ENCODE measurements around the gene RBBP6.
A peak's percentile ranks its signal among the peaks of the same experiment; 100 is the strongest.

Gene RBBP6

DNA sequence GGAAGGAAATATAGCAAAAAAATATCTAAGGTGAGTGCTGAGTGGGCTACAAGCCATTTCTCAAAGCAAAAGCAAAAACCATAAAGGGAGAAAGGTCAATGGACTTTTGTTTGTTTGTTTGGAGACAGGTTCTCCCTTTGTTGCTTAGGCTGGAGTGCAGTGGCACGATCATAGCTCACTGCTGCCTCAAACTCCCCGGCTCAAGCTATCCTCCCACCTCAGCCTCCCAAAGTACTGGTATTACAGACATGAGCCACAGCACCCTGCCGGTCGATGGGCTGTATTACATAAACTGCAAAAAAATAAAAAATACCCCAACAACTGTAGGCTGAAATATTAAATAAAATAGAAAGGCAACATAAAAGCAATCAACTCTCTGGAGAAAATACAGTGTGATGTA is 3.5 kb upstream of the RBBP6 start:
- Histone ChIP-seq H3K36me3 (ENCODE audit: control insufficient read depth, insufficient read depth, low read length) (no peaks in the 10 kb centered on the region), H3K4me3 (replicated peaks; ENCODE audit: low read depth, low read length) (no peak overlapping the region), H3K27me3 (replicated peaks; ENCODE audit: control insufficient read depth, insufficient read depth, low read length) (no peaks in the 10 kb centered on the region)
- TF ChIP-seq, protein P1, sequence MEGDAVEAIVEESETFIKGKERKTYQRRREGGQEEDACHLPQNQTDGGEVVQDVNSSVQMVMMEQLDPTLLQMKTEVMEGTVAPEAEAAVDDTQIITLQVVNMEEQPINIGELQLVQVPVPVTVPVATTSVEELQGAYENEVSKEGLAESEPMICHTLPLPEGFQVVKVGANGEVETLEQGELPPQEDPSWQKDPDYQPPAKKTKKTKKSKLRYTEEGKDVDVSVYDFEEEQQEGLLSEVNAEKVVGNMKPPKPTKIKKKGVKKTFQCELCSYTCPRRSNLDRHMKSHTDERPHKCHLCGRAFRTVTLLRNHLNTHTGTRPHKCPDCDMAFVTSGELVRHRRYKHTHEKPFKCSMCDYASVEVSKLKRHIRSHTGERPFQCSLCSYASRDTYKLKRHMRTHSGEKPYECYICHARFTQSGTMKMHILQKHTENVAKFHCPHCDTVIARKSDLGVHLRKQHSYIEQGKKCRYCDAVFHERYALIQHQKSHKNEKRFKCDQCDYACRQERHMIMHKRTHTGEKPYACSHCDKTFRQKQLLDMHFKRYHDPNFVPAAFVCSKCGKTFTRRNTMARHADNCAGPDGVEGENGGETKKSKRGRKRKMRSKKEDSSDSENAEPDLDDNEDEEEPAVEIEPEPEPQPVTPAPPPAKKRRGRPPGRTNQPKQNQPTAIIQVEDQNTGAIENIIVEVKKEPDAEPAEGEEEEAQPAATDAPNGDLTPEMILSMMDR (IDR thresholded peaks at IDR 0.05; ENCODE audit: insufficient read depth, low read length, poor library complexity, severe bottlenecking), result no peak
- DNase-seq (ENCODE audit: extremely low read depth, insufficient read length), result no peak

DNA sequence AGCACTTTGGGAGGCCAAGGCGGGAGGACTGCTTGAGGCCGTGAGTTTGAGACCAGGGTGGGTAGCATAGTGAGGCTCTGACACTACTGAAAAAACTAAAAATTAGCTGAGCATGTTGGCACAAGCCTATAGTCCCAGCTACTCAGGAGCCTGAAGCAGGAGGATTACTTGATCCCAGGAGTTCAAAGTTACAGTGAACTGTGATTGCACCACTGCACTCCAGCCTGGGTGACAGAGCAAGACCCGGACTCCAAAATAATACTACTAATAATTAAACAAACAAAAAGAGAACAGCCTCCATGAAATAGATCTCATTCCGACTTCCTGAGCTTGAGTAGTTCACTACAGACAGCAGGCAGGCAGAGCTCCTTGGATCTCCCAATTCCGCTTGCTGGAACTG is 2.7 kb upstream of the RBBP6 start:
- Histone ChIP-seq H3K36me3 (ENCODE audit: control insufficient read depth, insufficient read depth, low read length) (no peaks in the 10 kb centered on the region), H3K4me3 (replicated peaks; ENCODE audit: low read depth, low read length) (no peak overlapping the region), H3K27me3 (replicated peaks; ENCODE audit: control insufficient read depth, insufficient read depth, low read length) (no peaks in the 10 kb centered on the region)
- DNase-seq (ENCODE audit: extremely low read depth, insufficient read length), result no peak
- TF ChIP-seq, protein P1 (IDR thresholded peaks at IDR 0.05; ENCODE audit: insufficient read depth, low read length, poor library complexity, severe bottlenecking), result no peak

DNA sequence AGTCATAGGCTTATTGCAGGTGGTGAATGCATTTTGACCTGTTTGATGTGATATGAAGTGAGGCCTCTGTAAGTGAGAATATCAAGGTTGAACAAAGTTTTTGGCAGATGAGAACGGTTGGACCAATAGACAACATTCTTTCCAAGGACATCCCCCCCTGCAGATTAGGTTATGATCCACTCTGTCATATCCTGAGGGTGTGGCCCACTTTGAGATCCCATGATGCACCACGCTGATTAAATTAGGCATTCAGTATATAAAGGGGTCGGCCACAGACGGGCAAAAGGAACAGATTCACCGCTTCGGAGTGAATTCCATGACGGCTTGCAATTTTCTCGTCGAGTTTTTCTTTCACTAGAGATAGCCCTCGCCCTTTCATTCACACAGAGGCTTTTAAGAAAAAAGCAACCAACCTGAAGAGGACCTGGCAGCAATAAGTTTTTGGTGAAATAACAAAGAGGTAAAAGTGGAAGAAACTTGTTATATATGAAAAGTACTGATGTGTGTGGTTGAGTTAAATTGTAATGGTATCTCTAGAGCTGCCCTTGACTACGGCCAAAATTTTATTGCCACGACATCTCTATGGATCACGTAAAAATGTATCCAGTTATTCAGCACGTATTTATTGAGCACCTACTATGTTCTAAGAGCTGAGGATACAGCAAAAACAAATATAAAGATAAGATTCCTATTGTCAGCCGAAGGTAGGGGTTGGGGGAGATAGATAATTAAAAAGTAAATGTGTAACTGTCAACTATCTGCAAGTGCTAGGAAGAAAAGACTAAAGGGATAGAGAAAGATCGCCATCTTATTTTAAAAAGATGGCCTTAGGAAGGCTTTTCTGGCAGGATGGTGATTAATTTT is 1.7 kb upstream of the RBBP6 start:
- TF ChIP-seq, protein P1 (IDR thresholded peaks at IDR 0.05; ENCODE audit: insufficient read depth, low read length, poor library complexity, severe bottlenecking), result no peak
- Histone ChIP-seq H3K4me3 (replicated peaks; ENCODE audit: low read depth, low read length) (no peak overlapping the region), H3K36me3 (ENCODE audit: control insufficient read depth, insufficient read depth, low read length) (no peaks in the 10 kb centered on the region), H3K27me3 (replicated peaks; ENCODE audit: control insufficient read depth, insufficient read depth, low read length) (no peaks in the 10 kb centered on the region)
- DNase-seq (ENCODE audit: extremely low read depth, insufficient read length), result no peak

- no peak for DNase-seq (ENCODE audit: extremely low read depth, insufficient read length)
- Histone ChIP-seq H3K27me3 (replicated peaks; ENCODE audit: control insufficient read depth, insufficient read depth, low read length) (no peaks in the 10 kb centered on the region), H3K4me3 (replicated peaks; ENCODE audit: low read depth, low read length) (peak overlapping the region; percentile 77), H3K36me3 (ENCODE audit: control insufficient read depth, insufficient read depth, low read length) (no peaks in the 10 kb centered on the region)
- TF ChIP-seq, protein P1 (IDR thresholded peaks at IDR 0.05; ENCODE audit: insufficient read depth, low read length, poor library complexity, severe bottlenecking), result peak; percentile 15
These were observed 541 bp upstream of the RBBP6 start for GRCh38 chr16:24538756-24539294.

GRCh38 chr16:24539850-24540601 is 660 bp downstream of the RBBP6 start:
- no peak for DNase-seq (ENCODE audit: extremely low read depth, insufficient read length)
- TF ChIP-seq, protein P1 (IDR thresholded peaks at IDR 0.05; ENCODE audit: insufficient read depth, low read length, poor library complexity, severe bottlenecking), result no peak
- no peaks in the 10 kb centered on the region; the same call in 1 of the 2 replicates for H3K36me3 ChIP-seq (ENCODE audit: control insufficient read depth, insufficient read depth, low read length)

More at GRCh38 chr16:24539850-24540601, 660 bp downstream of the RBBP6 start:
- Histone ChIP-seq H3K4me3 (replicated peaks; ENCODE audit: low read depth, low read length) (peak overlapping the region; percentile 73), H3K27me3 (replicated peaks; ENCODE audit: control insufficient read depth, insufficient read depth, low read length) (no peaks in the 10 kb centered on the region)

Data from GM06990 (cell line).